Lower lobe of right lung (tissue), 2 donors: ENCODE results near the gene NPRL2. TPM values are rescaled to one million over a fixed set of nuclear protein-coding genes. Genes with fewer than 3 reads are reported as not detected.
"Not testable (repeated sequence)": the region's sequence is repeated elsewhere in the genome, so short reads cannot be mapped to it uniquely, and the experiment has no call there.

Experiments
- ATAC-seq, 2 donors: fragments of 200-7000 bp; cut with Tn5 transposase; one replicate each; pipeline ENCODE4 v1.9.1; 2020 to 2022; ENCODE audit warnings: mild to moderate bottlenecking in 2 of 2, moderate library complexity in 2 of 2
- DNase-seq: peaks from one replicate; pipeline ENCODE4 v3.0.0-alpha.2; 2020
- H3K27ac ChIP-seq: fragments of 200-600 bp; one replicate; pipeline ENCODE4 v1.8.0; 2022
- H3K27me3 ChIP-seq: fragments of 200-600 bp; one replicate; pipeline ENCODE4 v1.8.0; 2022; ENCODE audit warnings: low read depth
- H3K36me3 ChIP-seq: fragments of 200-600 bp; one replicate; pipeline ENCODE4 v1.8.0; 2022; ENCODE audit warnings: mild to moderate bottlenecking
- H3K4me1 ChIP-seq: fragments of 200-600 bp; one replicate; pipeline ENCODE4 v1.8.0; 2022
- H3K4me3 ChIP-seq: fragments of 200-600 bp; one replicate; pipeline ENCODE4 v1.8.0; 2022; ENCODE audit warnings: mild to moderate bottlenecking
- H3K9me3 ChIP-seq: fragments of 200-600 bp; one replicate; pipeline ENCODE4 v1.8.0; 2022
- intact Hi-C: fragments of 100-400 bp; cut with DNase I; formaldehyde crosslinking; loops from one replicate; pipeline ENCODE4 v1.11.0; 2022
- total RNA-seq: library from RNA; stranded (reverse); fragmentation: NEBNext Ultra II Directional; extraction: Animal tissue kit (Norgen Biotek cat#: 25700); gene quantifications from one replicate; pipeline ENCODE4 v1.2.1, GENCODE V29; 2021
- TF ChIP-seq, protein P1 (sequence below): fragments of 200-600 bp; IDR thresholded peaks from one replicate; pipeline ENCODE4 v1.8.0; 2022; ENCODE audit warnings: antibody characterized with exemption, mild to moderate bottlenecking
- donor health status: DM: no; HTN: yes; CAD: no; lungs with severe emphysema.

Gene NPRL2
- total RNA-seq, 1 donor from 2014 or later = 17.7 TPM

DNA sequence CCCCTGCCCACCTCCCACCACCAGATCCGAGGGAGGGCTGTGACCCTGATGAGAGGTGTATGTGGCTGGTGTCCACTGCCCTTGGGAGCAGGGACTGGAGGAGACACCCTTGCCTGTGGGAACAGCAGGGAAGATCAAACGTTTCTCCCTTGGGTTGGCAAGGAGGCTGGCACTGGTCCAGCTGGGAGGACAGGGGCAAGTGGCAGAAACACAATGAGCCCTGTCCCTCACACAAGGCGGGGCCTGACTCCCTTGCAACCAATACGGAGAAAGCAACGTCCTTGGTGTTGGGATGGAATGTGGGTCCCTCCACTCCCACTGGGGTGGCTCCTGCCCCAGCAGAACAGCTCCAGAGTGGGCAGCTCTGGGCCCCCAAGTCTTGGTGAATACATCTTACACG lies 33.3 kb downstream of the NPRL2 start:
- Histone ChIP-seq H3K4me1 (peaks cover 81% of the 10 kb centered on the region), H3K27ac (peak overlapping the region; percentile 98), H3K9me3 (no peaks in the 10 kb centered on the region), H3K27me3 (no peaks in the 10 kb centered on the region), H3K36me3 (peaks cover 47% of the 10 kb centered on the region), H3K4me3 (peak overlapping the region; percentile 91)
- ATAC-seq = no peak
- intact Hi-C loops = no loop called here
- TF ChIP-seq, protein P1, sequence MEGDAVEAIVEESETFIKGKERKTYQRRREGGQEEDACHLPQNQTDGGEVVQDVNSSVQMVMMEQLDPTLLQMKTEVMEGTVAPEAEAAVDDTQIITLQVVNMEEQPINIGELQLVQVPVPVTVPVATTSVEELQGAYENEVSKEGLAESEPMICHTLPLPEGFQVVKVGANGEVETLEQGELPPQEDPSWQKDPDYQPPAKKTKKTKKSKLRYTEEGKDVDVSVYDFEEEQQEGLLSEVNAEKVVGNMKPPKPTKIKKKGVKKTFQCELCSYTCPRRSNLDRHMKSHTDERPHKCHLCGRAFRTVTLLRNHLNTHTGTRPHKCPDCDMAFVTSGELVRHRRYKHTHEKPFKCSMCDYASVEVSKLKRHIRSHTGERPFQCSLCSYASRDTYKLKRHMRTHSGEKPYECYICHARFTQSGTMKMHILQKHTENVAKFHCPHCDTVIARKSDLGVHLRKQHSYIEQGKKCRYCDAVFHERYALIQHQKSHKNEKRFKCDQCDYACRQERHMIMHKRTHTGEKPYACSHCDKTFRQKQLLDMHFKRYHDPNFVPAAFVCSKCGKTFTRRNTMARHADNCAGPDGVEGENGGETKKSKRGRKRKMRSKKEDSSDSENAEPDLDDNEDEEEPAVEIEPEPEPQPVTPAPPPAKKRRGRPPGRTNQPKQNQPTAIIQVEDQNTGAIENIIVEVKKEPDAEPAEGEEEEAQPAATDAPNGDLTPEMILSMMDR = no peak
- peak; percentile 71 for DNase-seq

DNA sequence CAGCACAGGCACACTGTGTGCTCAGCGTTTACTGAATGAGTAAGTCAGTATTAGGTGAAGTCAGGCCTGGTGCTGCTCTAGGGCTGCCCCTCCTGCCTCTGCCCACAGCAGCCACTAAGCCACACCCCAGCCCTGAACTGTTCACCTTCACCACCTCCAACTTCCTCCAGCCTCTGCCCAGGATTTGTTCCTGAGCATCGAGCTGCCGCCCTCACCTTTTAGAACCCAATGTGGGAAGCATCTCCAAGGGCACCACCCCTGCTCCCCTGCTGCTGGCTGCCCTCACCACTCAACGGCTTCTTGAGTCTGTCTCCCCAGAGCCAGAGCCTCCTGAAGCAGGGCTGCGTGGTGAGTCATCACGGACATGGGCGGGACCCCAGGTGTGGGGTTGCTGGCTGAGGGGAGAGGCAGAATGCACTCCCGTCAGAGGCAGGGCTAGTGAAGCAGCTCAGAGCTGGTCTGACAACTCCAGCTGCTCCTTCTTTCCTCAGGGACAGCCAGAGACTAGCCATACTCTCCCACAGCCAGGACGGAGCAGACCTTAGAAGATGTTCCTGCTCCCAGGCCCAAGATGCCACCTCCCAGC lies 33.8 kb downstream of the NPRL2 start:
- TF ChIP-seq, protein P1 = no peak
- peak overlapping the region; percentile 91 for H3K4me3 ChIP-seq
- peaks cover 47% of the 10 kb centered on the region for H3K36me3 ChIP-seq
- intact Hi-C loops = no loop called here
- peak; percentile 82 to 84 for ATAC-seq
- peak; percentile 93 for DNase-seq
- no peaks in the 10 kb centered on the region for H3K27me3 ChIP-seq
- peak overlapping the region; percentile 98 for H3K27ac ChIP-seq
- no peaks in the 10 kb centered on the region for H3K9me3 ChIP-seq
- peaks cover 75% of the 10 kb centered on the region for H3K4me1 ChIP-seq

- H3K4me1 ChIP-seq = peaks cover 65% of the 10 kb centered on the region
- TF ChIP-seq, protein P1 = no peak
- H3K27ac ChIP-seq = peak overlapping the region; percentile 67
- no peaks in the 10 kb centered on the region for H3K9me3 ChIP-seq
- no peak for ATAC-seq
- no peaks in the 10 kb centered on the region for H3K27me3 ChIP-seq
- H3K4me3 ChIP-seq = no peak overlapping the region
- no peak for DNase-seq
- H3K36me3 ChIP-seq = peaks cover 41% of the 10 kb centered on the region
- intact Hi-C loops = no loop called here
These were observed 35.8 kb downstream of the NPRL2 start for GRCh38 chr3:50314816-50315215.

- TF ChIP-seq, protein P1 = no peak
- ATAC-seq (peak in 1 of 2 donors; percentile 4), DNase-seq (no peak)
- Histone ChIP-seq H3K4me1 (peaks cover 61% of the 10 kb centered on the region), H3K4me3 (no peak overlapping the region), H3K27ac (peak overlapping the region; percentile 67), H3K36me3 (peaks cover 37% of the 10 kb centered on the region), H3K9me3 (no peaks in the 10 kb centered on the region), H3K27me3 (no peaks in the 10 kb centered on the region)
- intact Hi-C loops = no loop called here
These were observed 36.2 kb downstream of the NPRL2 start for GRCh38 chr3:50314342-50314741.

DNA sequence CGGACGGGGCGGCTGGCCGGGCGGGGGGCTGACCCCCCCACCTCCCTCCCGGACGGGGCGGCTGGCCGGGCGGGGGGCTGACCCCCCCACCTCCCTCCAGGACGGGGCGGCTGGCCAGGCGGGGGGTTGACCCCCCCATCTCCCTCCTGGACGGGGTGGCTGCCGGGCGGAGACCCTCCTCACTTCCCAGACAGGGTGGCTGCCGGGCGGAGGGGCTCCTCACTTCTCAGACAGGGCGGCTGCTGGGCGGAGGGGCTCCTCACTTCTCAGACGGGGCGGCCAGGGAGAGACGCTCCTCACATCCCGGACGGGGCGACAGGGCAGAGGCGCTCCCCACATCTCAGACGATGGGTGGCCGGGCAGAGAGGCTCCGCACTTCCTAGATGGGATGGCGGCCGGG lies 38.5 kb downstream of the NPRL2 start:
- Histone ChIP-seq H3K36me3 (peaks cover 14% of the 10 kb centered on the region), H3K4me1 (peaks cover 38% of the 10 kb centered on the region), H3K27ac (peak overlapping the region; percentile 18), H3K4me3 (peak overlapping the region; percentile 8)
- intact Hi-C loops, H3K27me3 ChIP-seq, H3K9me3 ChIP-seq, ATAC-seq, DNase-seq: not testable (repeated sequence)

DNA sequence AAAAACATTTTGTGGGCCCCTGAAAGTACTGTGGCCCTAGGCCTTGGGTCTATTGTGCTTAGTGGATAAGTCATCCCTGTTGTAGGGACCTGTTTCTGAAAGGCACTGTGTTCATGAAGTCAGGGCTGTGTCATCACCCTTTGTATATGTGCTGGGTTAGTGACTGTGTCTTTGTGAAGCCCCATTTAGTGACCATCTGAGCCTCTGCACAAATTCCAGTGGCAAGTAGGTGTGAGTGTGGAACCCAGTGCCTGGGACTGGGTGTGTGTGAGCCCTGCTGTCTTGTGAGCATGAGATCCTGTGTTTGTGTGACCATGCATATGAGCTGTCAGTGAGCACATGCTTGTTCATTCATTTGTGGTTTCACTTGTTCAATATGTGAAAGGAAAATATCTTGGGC lies 46.0 kb downstream of the NPRL2 start:
- peaks cover 40% of the 10 kb centered on the region for H3K4me1 ChIP-seq
- intact Hi-C loops = no loop called here
- DNase-seq (no peak), ATAC-seq (no peak)
- H3K9me3 ChIP-seq = no peaks in the 10 kb centered on the region
- no peaks in the 10 kb centered on the region for H3K36me3 ChIP-seq
- H3K27ac ChIP-seq = no peak overlapping the region
- no peaks in the 10 kb centered on the region for H3K27me3 ChIP-seq
- TF ChIP-seq, protein P1 = no peak
- H3K4me3 ChIP-seq = no peak overlapping the region
